HCT116 (cell line): ENCODE measurements around the gene SLC35D1. TPM values are rescaled to one million over a fixed set of nuclear protein-coding genes. Genes with fewer than 3 reads are reported as not detected.

ENCODE experiments used
- ATAC-seq: fragments of 200-7000 bp; cut with Tn5 transposase; 2 replicates; pipeline ENCODE4 v1.9.1; 2020; ENCODE audit warnings: mild to moderate bottlenecking, moderate library complexity
- BruUV-seq: library from RNA; stranded (reverse); fragments of 400-500 nt; replicated peaks from 2 replicates; lab custom pipeline; 2021; lab: Mats Ljungman, UMichigan
- CTCF ChIA-PET: fragments of 300-600 bp; sonication (Branson Sonifier 250); formaldehyde crosslinking; loops from one replicate; lab custom pipeline; 2021; ENCODE audit warnings: antibody characterized with exemption; lab: Charles Lee
- POLR2A ChIA-PET: fragments of 300-600, 350-600 bp; sonication (Branson Sonifier 250); formaldehyde crosslinking; loops from one replicate; lab custom pipeline; 2021; ENCODE audit warnings: antibody characterized with exemption; lab: Charles Lee
- RAD21 ChIA-PET, 2 experiments: fragments of 300-600 bp; sonication (Branson Sonifier 250); formaldehyde crosslinking; loops; one replicate each; lab custom pipeline; 2023; ENCODE audit warnings: low total read pairs in 2 of 2; ENCODE audit not compliant: uncharacterized antibody in 2 of 2, unreplicated experiment in 2 of 2, low non-redundant PET in 1 of 2; lab: Charles Lee
- DNase-seq: peaks from one replicate; pipeline ENCODE4 v3.0.0-alpha.2; 2010; ENCODE audit warnings: low read depth, low spot score
- H2AFZ ChIP-seq: fragments of 200-600 bp; shearing (Covaris generic), sonication (generic); 2 replicates; pipeline ENCODE4 v1.6.1; 2017; ENCODE audit warnings: low read depth, mixed run types, mixed read lengths, antibody characterized with exemption, low read length; ENCODE audit not compliant: poor library complexity, severe bottlenecking
- H3K27ac ChIP-seq: 2 replicates; pipeline ENCODE4 v1.5.1; 2012; ENCODE audit warnings: low read depth, low read length
- H3K27me3 ChIP-seq: fragments of 200-600 bp; sonication (generic); 2 replicates; pipeline ENCODE4 v1.6.1; 2016; ENCODE audit warnings: mixed run types, low read length, mixed read lengths; ENCODE audit not compliant: insufficient read depth
- H3K36me3 ChIP-seq, 2 experiments: fragments of 200-500 bp in 1 of 2; fragments of 200-600 bp in 1 of 2; sonication (Bioruptor generic) in 1 of 2; sonication (generic) in 1 of 2; 2 replicates each; pipeline versions ENCODE4 v1.5.1 to v1.6.1; 2014 to 2016; ENCODE audit warnings: low read length in 2 of 2, inconsistent platforms in 1 of 2, mixed read lengths in 1 of 2, mixed run types in 1 of 2; ENCODE audit not compliant: insufficient read depth in 2 of 2, control insufficient read depth in 1 of 2
- H3K4me1 ChIP-seq, 2 experiments: fragments of 200-600 bp in 1 of 2; sonication (generic) in 1 of 2; 2 replicates each; pipeline versions ENCODE4 v1.5.1 to v1.6.1; 2012 to 2017; ENCODE audit warnings: low read length in 2 of 2, inconsistent platforms in 1 of 2, mild to moderate bottlenecking in 1 of 2, mixed read lengths in 1 of 2, mixed run types in 1 of 2, moderate library complexity in 1 of 2; ENCODE audit not compliant: insufficient read depth in 2 of 2, control insufficient read depth in 1 of 2
- H3K4me2 ChIP-seq: fragments of 200-600 bp; sonication (generic); 2 replicates; pipeline ENCODE4 v1.6.1; 2017; ENCODE audit warnings: mixed run types, low read length, mixed read lengths
- H3K4me3 ChIP-seq, 2 experiments: fragments of 200-600 bp in 1 of 2; sonication (generic) in 1 of 2; replicated peaks in 1 of 2; 2 replicates each; pipeline ENCODE4 v1.5.1; 2011 to 2016; ENCODE audit warnings: low read length in 2 of 2, control low read depth in 1 of 2, low read depth in 1 of 2, mild to moderate bottlenecking in 1 of 2, mixed read lengths in 1 of 2, mixed run types in 1 of 2
- H3K79me2 ChIP-seq: fragments of 200-600 bp; sonication (generic); 2 replicates; pipeline ENCODE4 v1.6.1; 2017; ENCODE audit warnings: mild to moderate bottlenecking, mixed run types, low read length, moderate library complexity, mixed read lengths; ENCODE audit not compliant: insufficient read depth
- H3K9ac ChIP-seq: fragments of 200-600 bp; sonication (generic); 2 replicates; pipeline ENCODE4 v1.6.1; 2016; ENCODE audit warnings: low read length, mixed read lengths
- H3K9me2 ChIP-seq: fragments of 200-600 bp; sonication (generic), shearing (Covaris generic); 2 replicates; pipeline ENCODE4 v1.6.1; 2017; ENCODE audit warnings: mixed run types, mild to moderate bottlenecking, moderate library complexity; ENCODE audit not compliant: insufficient read depth
- H3K9me3 ChIP-seq, 2 experiments: fragments of 200-500 bp in 1 of 2; fragments of 200-600 bp in 1 of 2; sonication (Bioruptor generic) in 1 of 2; sonication (generic) in 1 of 2; 2 replicates each; pipeline ENCODE4 v1.6.1; 2014 to 2017; ENCODE audit warnings: low read length in 2 of 2, mixed read lengths in 2 of 2, inconsistent platforms in 1 of 2, low read depth in 1 of 2, mild to moderate bottlenecking in 1 of 2, mixed run types in 1 of 2, moderate library complexity in 1 of 2; ENCODE audit not compliant: control insufficient read depth in 1 of 2, insufficient read depth in 1 of 2
- H4K20me1 ChIP-seq: fragments of 200-600 bp; sonication (generic), shearing (Covaris generic); 2 replicates; pipeline ENCODE4 v1.6.1; 2017; ENCODE audit warnings: mixed run types, mild to moderate bottlenecking, moderate library complexity; ENCODE audit not compliant: insufficient read depth
- CBX3 ChIP-seq: IDR thresholded peaks from 2 replicates; pipeline ENCODE4 v1.6.1; 2012; ENCODE audit warnings: low read depth
- CEBPB ChIP-seq: IDR thresholded peaks from 2 replicates; pipeline ENCODE4 v1.6.1; 2012; ENCODE audit warnings: low read depth
- EGR1 ChIP-seq: IDR thresholded peaks from 2 replicates; pipeline ENCODE4 v1.6.1; 2012; ENCODE audit warnings: low read depth
- ELF1 ChIP-seq: IDR thresholded peaks from 2 replicates; pipeline ENCODE4 v1.6.1; 2012; ENCODE audit warnings: low read depth, borderline replicate concordance
- EZH2 ChIP-seq: fragments of 200-600 bp; sonication (generic); IDR thresholded peaks from 2 replicates; pipeline ENCODE4 v1.6.1; 2017; ENCODE audit warnings: antibody characterized with exemption, mixed run types
- EZH2phosphoT487 ChIP-seq: fragments of 200-600 bp; IDR thresholded peaks from 2 replicates; pipeline ENCODE4 v1.6.1; 2018; ENCODE audit warnings: antibody characterized with exemption, borderline replicate concordance
- FOSL1 ChIP-seq: IDR thresholded peaks from 2 replicates; pipeline ENCODE4 v1.6.1; 2012; ENCODE audit warnings: low read depth
- JUND ChIP-seq: IDR thresholded peaks from 2 replicates; pipeline ENCODE4 v1.6.1; 2012
- POLR2A ChIP-seq: IDR thresholded peaks from 2 replicates; pipeline ENCODE4 v1.7.0; 2011; ENCODE audit warnings: borderline replicate concordance; ENCODE audit not compliant: insufficient read depth, insufficient read length; ENCODE audit errors: extremely low read depth
- RAD21 ChIP-seq: IDR thresholded peaks from 2 replicates; pipeline ENCODE4 v1.6.1; 2012; ENCODE audit warnings: low read depth, mild to moderate bottlenecking
- SIN3A ChIP-seq: IDR thresholded peaks from 2 replicates; pipeline ENCODE4 v1.6.1; 2012; ENCODE audit warnings: low read depth
- SP1 ChIP-seq: IDR thresholded peaks from 2 replicates; pipeline ENCODE4 v1.6.1; 2012; ENCODE audit warnings: low read depth
- SRF ChIP-seq: IDR thresholded peaks from 2 replicates; pipeline ENCODE4 v1.6.1; 2012; ENCODE audit warnings: low read depth
- TCF7L2 ChIP-seq: IDR thresholded peaks from 2 replicates; pipeline ENCODE4 v1.7.0; 2011; ENCODE audit warnings: borderline replicate concordance, inconsistent platforms; ENCODE audit not compliant: insufficient read depth, insufficient read length; ENCODE audit errors: extremely low read depth
- YY1 ChIP-seq: IDR thresholded peaks from 2 replicates; pipeline ENCODE4 v1.6.1; 2011; ENCODE audit warnings: low read length, low read depth, moderate library complexity, mild to moderate bottlenecking; ENCODE audit not compliant: insufficient replicate concordance; ENCODE audit errors: extremely low read depth
- ZFX ChIP-seq: fragments of 450-650 bp; IDR thresholded peaks from 2 replicates; pipeline ENCODE4 v1.6.1; 2017
- ZNF274 ChIP-seq: fragments of 200-500 bp; sonication (Bioruptor generic); IDR thresholded peaks from 2 replicates; pipeline ENCODE4 v1.6.1; 2014; ENCODE audit warnings: mild to moderate bottlenecking, low read depth, low read length, inconsistent platforms
- intact Hi-C: fragments of 100-400 bp; cut with micrococcal nuclease; formaldehyde crosslinking; loops from 2 replicates; pipeline ENCODE4 v1.10.0; 2022
- total RNA-seq: library from RNA; stranded (reverse); gene quantifications from one replicate; pipeline ENCODE4 v1.2.1, GENCODE V29; 2021; ENCODE audit not compliant: unreplicated experiment
- TF ChIP-seq, protein P1 (sequence below): IDR thresholded peaks from 2 replicates; pipeline ENCODE4 v1.6.1; 2012
- TF ChIP-seq, protein P2 (sequence below): IDR thresholded peaks from 2 replicates; pipeline ENCODE4 v1.6.1; 2012
- TF ChIP-seq, protein P3 (sequence below): IDR thresholded peaks from 2 replicates; pipeline ENCODE4 v1.6.1; 2012; ENCODE audit warnings: low read depth

SLC35D1 gene
- total RNA-seq, 1 experiment from 2014 or later, result 6.1 TPM

DNA sequence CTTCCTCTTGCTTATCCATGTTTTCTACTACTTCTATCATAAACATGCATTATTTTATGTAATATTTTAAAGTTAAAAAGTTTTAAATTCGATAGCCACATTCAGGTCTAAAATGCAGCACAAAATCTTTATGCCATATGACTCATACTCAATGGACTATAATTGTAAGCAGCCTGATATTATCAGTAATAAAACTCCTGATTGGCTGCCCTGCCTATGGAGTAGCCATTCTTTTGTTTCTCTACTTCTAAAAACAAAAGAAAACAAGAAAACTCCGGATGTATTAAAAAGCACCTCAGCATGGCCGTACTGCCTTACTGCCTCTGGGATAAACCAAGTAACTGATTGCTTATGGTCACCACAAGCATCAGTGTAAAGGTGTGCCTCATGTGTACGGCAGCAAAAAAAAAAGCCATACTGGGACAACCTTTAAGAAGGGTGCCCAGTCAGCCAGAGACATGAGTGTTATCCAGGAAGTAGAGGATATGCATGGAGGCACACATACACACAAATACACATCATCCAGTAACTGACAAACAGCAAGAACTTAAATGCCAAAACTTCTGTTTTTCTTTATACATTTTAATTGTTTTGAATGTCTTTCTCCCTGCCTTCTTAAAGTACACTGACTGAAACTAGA, 9.2 kb downstream of the SLC35D1 start:
- Histone ChIP-seq H3K9me3 (no peaks in the 10 kb centered on the region), H3K4me2 (no peak overlapping the region), H3K27me3 (no peaks in the 10 kb centered on the region), H3K27ac (no peak overlapping the region), H3K36me3 (peaks cover 0 to 6% of the 10 kb centered on the region in 2 experiments; a peak in 1 of 4 replicates), H3K79me2 (no peaks in the 10 kb centered on the region), H3K4me3 (no peak overlapping the region), H2AFZ (no peak overlapping the region)
- POLR2A ChIA-PET, result no interaction called here
- TF ChIP-seq, protein P1, sequence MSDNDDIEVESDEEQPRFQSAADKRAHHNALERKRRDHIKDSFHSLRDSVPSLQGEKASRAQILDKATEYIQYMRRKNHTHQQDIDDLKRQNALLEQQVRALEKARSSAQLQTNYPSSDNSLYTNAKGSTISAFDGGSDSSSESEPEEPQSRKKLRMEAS, result no peak
- TF ChIP-seq SIN3A (no peak), EZH2phosphoT487 (no peak), RAD21 (no peak), EGR1 (no peak), ELF1 (no peak), JUND (no peak), ZFX (no peak), SP1 (no peak), CEBPB (no peak), ZNF274 (no peak), POLR2A (no peak), EZH2 (no peak), YY1 (no peak), CBX3 (no peak), TCF7L2 (no peak), SRF (no peak), FOSL1 (no peak)
- TF ChIP-seq, protein P2, sequence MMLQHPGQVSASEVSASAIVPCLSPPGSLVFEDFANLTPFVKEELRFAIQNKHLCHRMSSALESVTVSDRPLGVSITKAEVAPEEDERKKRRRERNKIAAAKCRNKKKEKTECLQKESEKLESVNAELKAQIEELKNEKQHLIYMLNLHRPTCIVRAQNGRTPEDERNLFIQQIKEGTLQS, result no peak
- TF ChIP-seq, protein P3, sequence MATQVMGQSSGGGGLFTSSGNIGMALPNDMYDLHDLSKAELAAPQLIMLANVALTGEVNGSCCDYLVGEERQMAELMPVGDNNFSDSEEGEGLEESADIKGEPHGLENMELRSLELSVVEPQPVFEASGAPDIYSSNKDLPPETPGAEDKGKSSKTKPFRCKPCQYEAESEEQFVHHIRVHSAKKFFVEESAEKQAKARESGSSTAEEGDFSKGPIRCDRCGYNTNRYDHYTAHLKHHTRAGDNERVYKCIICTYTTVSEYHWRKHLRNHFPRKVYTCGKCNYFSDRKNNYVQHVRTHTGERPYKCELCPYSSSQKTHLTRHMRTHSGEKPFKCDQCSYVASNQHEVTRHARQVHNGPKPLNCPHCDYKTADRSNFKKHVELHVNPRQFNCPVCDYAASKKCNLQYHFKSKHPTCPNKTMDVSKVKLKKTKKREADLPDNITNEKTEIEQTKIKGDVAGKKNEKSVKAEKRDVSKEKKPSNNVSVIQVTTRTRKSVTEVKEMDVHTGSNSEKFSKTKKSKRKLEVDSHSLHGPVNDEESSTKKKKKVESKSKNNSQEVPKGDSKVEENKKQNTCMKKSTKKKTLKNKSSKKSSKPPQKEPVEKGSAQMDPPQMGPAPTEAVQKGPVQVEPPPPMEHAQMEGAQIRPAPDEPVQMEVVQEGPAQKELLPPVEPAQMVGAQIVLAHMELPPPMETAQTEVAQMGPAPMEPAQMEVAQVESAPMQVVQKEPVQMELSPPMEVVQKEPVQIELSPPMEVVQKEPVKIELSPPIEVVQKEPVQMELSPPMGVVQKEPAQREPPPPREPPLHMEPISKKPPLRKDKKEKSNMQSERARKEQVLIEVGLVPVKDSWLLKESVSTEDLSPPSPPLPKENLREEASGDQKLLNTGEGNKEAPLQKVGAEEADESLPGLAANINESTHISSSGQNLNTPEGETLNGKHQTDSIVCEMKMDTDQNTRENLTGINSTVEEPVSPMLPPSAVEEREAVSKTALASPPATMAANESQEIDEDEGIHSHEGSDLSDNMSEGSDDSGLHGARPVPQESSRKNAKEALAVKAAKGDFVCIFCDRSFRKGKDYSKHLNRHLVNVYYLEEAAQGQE, result no peak
- TF ChIP-seq, all 23 proteins: peak for 0
- no peaks in the 10 kb centered on the region for H3K4me1 ChIP-seq
- ATAC-seq (no peak), DNase-seq (no peak)
- CTCF ChIA-PET, result no interaction called here
- intact Hi-C loops, result no loop called here
- no TSS peak for BruUV-seq
- RAD21 ChIA-PET, result no interaction called here
- no peaks in the 10 kb centered on the region for H3K9me2 ChIP-seq
- H3K9ac ChIP-seq, result no peak overlapping the region
- H4K20me1 ChIP-seq, result no peaks in the 10 kb centered on the region
